Stimulated activated CD8-positive, alpha-beta memory T cell treated with anti-CD3 and anti-CD28 coated beads, Interleukin-12 subunit alpha, Interleukin-12 subunit beta, amount 100 ng/mL, for 1 hour (primary cell): Measurements from ENCODE around the gene NEO1.
"Not testable (repeated sequence)": the region's sequence is repeated elsewhere in the genome, so short reads cannot be mapped to it uniquely, and the experiment has no call there.

Experiments used
- DNase-seq: peaks from one replicate; pipeline ENCODE4 v3.0.0-alpha.2; 2020; ENCODE audit warnings: low read depth

NEO1 gene

GRCh38 chr15:73265536-73266153, 213.4 kb downstream of the NEO1 start:
- peak; percentile 35 for DNase-seq

DNA sequence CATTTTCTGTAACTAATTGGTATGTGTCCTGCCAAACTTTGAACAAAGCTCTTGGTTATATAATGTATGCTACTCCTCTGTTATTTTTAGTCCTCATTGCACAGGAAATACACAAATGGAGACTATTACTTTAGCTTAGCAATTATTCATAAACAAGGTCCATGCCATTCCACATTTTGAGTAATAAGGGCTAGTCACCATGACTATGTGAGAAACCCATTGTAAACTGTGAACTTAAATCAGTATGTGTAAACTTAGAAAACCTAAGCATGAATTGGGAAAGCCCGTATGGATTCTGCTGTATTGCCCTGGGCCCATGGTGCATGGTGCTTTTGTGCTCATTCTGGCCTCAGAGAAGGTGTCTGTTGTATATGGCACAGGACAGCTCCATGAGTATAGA, 216.2 kb downstream of the NEO1 start:
- DNase-seq = no peak

- DNase-seq = no peak
Observed at GRCh38 chr15:73270366-73271097, 218.3 kb downstream of the NEO1 start.

DNA sequence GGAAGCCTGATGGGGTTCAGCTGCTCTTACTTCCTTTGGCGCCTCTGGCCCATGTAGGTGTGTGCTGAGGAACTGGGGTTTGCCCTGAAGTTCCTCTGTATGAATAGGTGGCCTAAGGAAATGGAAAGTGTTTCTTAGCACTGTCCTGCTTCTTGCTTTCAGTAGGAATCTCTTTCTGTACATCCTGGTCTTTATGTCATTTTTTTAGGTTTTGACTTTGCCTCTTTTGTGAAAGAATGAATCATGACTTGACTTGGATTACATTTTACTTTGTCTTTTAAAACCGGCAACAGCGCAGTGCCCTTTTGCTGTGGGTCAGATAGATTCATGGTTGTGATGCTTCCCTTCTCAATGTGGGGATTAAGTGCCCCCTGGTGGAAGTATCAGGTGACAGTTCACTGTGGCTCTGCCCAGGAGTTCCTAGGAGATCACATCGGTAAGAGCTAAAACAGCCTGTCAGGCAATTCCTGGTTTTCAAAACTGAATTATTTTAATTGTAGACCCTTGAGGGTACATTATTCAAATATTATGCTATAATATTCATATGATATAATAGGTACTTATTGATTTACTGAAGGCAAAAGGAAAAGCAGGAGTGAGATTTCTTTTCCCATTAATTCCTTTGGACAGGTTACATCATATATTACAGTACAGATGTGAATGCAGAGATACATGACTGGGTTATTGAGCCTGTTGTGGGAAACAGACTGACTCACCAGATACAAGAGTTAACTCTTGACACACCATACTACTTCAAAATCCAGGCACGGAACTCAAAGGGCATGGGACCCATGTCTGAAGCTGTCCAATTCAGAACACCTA, 221.1 kb downstream of the NEO1 start:
- DNase-seq = peak; percentile 10

DNA sequence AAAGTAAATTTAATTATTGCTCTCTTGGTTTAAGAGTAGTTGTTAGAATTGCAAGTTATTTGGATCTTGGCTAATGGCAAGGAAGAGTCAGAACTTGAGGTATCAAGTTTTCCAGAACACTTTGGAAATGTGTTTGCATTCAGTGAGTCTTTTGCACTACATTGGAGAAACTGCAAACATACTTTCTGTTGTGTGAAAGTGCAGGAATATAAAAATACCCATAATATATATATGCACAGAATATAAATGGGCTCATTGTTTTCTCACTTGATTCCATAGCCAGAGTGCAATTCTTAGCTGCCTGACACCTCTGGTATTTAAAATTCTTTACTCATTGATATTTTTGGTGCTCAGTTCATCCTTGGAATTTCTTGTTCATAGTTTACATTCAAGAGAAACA, 223.6 kb downstream of the NEO1 start:
- DNase-seq = no peak

- DNase-seq = no peak
Observed at GRCh38 chr15:73282567-73283365, 230.5 kb downstream of the NEO1 start.

- DNase-seq = no peak
Observed at GRCh38 chr15:73283366-73283962, 231.2 kb downstream of the NEO1 start.

- no peak for DNase-seq
Observed at GRCh38 chr15:73284090-73284716, 231.9 kb downstream of the NEO1 start.

DNA sequence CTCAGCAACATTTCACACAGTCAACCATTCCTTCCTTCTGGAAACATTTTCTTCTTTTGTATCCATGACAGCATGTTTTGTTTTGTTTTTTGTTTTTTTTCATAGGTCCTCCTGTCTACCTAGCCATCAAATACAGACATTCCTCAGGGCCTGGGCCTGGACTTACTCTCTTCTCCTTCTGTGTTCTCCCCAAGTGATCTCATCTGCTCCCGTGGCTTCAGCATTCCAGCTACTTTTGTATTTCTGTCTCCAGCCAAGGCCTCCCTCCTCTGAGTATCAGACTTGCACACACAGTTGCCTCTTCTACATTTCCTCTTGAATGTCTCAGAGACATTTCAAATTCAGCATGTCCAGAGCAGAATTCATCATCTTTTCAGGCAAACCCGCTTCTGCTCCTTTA, 234.0 kb downstream of the NEO1 start:
- no peak for DNase-seq

DNA sequence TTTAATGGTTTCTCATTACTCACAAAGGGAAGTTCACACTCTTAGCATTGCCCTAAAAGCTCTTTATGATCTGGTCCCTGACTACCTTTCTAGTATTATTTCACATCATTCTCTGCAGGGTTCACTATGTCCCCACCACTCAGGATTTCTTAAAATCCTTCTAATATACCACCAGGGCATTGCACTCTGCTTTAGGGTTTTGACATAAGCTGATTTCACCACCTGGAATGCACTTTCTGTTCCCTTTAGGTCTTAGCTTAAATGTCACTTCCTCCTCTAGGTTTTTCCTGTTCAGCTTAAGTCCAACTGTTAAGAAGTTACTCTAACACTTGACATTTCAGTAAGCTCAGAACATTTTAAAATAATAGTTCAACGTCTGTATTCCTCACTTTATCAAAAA, 234.8 kb downstream of the NEO1 start:
- no peak for DNase-seq

- DNase-seq = no peak
Observed at GRCh38 chr15:73291441-73291840, 239.2 kb downstream of the NEO1 start.

GRCh38 chr15:73293773-73294172, 241.5 kb downstream of the NEO1 start:
- DNase-seq = no peak

GRCh38 chr15:73295630-73296286, 243.5 kb downstream of the NEO1 start:
- DNase-seq = no peak

- DNase-seq = no peak
Observed at GRCh38 chr15:73296609-73297353, 244.5 kb downstream of the NEO1 start.

DNA sequence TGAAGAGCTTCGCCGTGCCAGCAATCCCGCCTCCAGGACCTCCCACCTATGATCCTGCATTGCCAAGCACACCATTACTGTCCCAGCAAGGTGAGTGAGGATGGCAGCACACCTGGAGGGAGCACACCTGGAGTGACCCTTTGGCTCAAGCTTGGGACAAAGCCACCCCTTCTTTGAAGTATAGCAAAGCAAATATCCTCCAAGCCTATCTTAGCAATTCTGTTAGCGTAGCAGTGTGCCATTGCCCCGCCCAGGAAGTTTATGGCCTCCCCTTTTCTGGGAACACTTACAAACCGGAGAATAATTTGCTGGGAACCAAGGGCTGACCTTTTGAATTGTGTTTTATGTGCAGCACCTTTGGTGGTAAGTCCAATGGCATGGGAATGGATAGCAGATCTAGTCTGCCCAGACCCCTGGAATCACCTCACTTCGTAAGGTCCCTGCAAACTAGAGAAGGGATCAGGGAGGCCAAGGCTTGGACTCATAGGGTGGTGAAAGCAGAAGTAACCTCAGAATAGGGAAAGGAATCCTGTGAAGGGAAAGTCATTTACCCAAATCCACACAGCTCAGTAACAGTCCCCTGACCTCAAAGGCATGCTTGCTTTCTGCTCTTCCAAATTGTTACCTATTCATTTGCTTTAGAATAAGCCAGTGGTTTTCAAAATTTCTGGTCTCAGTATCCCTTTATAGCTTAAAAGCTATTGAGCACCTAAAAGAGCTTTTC, 246.4 kb downstream of the NEO1 start:
- no peak for DNase-seq

GRCh38 chr15:73300286-73300685, 248.0 kb downstream of the NEO1 start:
- not testable (repeated sequence) for DNase-seq

- no peak for DNase-seq
Observed at GRCh38 chr15:73303636-73304035, 251.4 kb downstream of the NEO1 start.

GRCh38 chr15:73305331-73306211, 253.3 kb downstream of the NEO1 start:
- no peak for DNase-seq
